Natural killer cell treated with Interleukin-12 subunit alpha and Interleukin-12 subunit beta and Interleukin-15 and Interleukin-18, amount 100 ng/mL, for 72 hours (primary cell): Measurements from ENCODE around the gene SLC6A6. TPM values are rescaled to one million over a fixed set of nuclear protein-coding genes. Genes with fewer than 3 reads are reported as not detected.

ENCODE experiments used
- ATAC-seq, 2 donors: fragments of 150-1000 bp; cut with Tn5 transposase in 1 of 2; sonication (Bioruptor Pico), chemical (Tn5 transposase) in 1 of 2; 2 replicates each; pipeline ENCODE4 v1.10.0; 2021
- DNase-seq: peaks from one replicate; pipeline ENCODE4 v3.0.0; 2022; ENCODE audit warnings: low spot score
- H3K27ac Mint-ChIP-seq, 2 donors: 1 replicate in 1 of 2; 2 replicates in 1 of 2; pipeline ENCODE4 v1.8.0; 2022; ENCODE audit warnings: mixed read lengths in 2 of 2, mild to moderate bottlenecking in 1 of 2, moderate library complexity in 1 of 2
- H3K27me3 Mint-ChIP-seq, 2 donors: 1 replicate in 1 of 2; 2 replicates in 1 of 2; pipeline ENCODE4 v1.8.0; 2022; ENCODE audit warnings: mixed read lengths in 2 of 2
- H3K36me3 Mint-ChIP-seq: one replicate; pipeline ENCODE4 v1.8.0; 2022; ENCODE audit warnings: mixed read lengths
- H3K4me1 Mint-ChIP-seq, 2 donors: 1 replicate in 1 of 2; 2 replicates in 1 of 2; pipeline ENCODE4 v1.8.0; 2022; ENCODE audit warnings: low read depth in 2 of 2, mixed read lengths in 2 of 2, mild to moderate bottlenecking in 1 of 2
- H3K4me3 Mint-ChIP-seq: one replicate; pipeline ENCODE4 v1.8.0; 2022; ENCODE audit warnings: mixed read lengths
- H3K9me3 Mint-ChIP-seq: 2 replicates; pipeline ENCODE4 v1.8.0; 2022; ENCODE audit warnings: mixed read lengths
- total RNA-seq, 2 donors: library from RNA; stranded (reverse); gene quantifications; one replicate each; pipeline ENCODE4 v1.2.3, GENCODE V29; 2022

Gene SLC6A6
- total RNA-seq, 2 donors from 2014 or later = 20.4 to 56.7 TPM

DNA sequence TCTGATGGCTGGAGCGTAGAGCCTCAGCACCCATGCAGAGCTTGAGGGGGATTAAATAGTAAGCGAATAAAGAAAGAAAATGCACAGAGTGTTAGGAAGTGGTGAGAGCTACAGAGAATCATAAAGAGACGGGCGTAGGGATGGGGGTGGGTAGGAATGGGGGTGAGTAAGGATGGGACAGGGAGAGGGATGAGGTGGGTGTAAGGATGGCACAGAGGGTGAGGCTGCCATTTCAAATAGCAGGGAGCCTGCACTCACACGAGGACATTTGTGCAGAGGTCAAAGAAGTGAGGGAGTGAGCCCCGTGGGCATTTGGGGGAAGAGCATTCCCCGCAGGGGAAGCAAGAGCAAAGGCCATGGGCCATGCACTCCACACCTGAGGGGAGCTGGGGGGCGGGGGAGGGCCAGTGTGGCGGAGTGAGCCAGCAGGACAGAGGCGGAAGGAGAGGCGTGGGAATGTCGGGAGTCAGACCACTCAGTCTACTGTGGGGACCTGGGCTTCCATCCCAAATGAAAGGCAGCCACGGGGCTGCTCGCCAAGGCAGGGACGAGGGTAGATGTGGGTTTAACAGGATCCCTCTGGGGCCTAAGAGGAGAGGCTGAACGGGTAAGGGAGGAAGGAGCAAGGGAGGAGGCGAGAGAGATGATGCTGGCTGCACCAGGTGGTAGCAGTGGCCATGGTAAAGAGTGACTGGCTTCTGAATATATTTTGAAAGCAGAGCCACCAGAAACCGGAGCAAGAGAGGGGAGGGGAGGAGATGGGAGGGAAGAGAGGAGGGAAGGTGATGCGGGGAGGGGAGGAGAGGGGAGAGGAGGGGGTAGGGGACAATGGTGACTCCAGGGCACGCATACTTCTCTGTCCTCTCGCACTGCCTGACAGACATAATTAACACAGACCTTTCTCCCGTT is 35.2 kb upstream of the SLC6A6 start:
- no peaks in the 10 kb centered on the region for H3K36me3 Mint-ChIP-seq
- DNase-seq = no peak
- H3K9me3 Mint-ChIP-seq = no peaks in the 10 kb centered on the region
- no peak for ATAC-seq
- no peak overlapping the region for H3K4me3 Mint-ChIP-seq
- H3K27ac Mint-ChIP-seq = no peak overlapping the region
- H3K27me3 Mint-ChIP-seq = peaks cover 8 to 23% of the 10 kb centered on the region in 2 donors
- peaks cover 7 to 8% of the 10 kb centered on the region in 2 donors for H3K4me1 Mint-ChIP-seq

DNA sequence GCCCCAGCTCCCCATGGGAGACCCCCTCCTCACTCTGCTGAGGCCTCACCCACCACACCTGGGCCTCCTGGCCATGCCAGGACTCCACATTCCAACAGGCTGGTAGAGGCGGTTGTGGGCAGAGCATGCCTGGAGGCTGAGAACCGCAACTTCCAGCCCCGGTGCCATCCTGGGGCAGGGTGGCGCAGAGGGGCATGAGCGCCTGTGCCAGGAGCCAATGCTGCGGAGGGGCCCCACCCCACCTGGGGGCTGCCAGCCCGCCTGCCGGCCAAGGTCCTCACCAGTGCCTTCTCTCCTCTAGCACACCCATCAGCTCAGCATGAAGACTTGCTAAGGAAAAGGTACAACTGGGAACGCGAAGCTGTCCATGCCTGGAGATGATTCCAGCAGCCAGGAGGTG is 34.3 kb upstream of the SLC6A6 start:
- H3K9me3 Mint-ChIP-seq = no peaks in the 10 kb centered on the region
- no peaks in the 10 kb centered on the region for H3K36me3 Mint-ChIP-seq
- no peak overlapping the region for H3K4me3 Mint-ChIP-seq
- peak in 1 of 2 donors; percentile 4 for ATAC-seq
- no peak overlapping the region for H3K27ac Mint-ChIP-seq
- peaks cover 7 to 14% of the 10 kb centered on the region in 2 donors for H3K4me1 Mint-ChIP-seq
- peaks cover 15 to 27% of the 10 kb centered on the region in 2 donors for H3K27me3 Mint-ChIP-seq
- no peak for DNase-seq

DNA sequence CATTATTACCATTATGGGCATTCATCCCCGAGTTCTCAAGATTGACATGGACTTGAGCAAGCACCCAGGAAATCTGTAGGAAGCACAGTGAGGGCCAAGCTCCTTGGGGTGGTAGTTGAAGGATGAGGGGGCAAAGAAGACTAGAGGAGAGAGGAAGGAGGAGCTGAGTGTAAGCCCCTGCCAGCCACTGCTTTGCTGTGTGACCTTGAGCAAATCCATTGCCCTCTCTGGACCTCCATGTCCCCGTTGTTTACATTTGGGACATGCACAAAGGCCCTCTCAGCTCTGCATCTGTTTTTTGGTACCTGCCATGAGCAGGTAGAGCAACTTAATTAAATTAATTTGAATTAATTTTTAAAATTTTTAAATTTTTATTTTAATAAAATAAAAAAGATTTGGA is 33.5 kb upstream of the SLC6A6 start:
- H3K36me3 Mint-ChIP-seq = no peaks in the 10 kb centered on the region
- peaks cover 17 to 26% of the 10 kb centered on the region in 2 donors for H3K27me3 Mint-ChIP-seq
- H3K27ac Mint-ChIP-seq = no peak overlapping the region

DNA sequence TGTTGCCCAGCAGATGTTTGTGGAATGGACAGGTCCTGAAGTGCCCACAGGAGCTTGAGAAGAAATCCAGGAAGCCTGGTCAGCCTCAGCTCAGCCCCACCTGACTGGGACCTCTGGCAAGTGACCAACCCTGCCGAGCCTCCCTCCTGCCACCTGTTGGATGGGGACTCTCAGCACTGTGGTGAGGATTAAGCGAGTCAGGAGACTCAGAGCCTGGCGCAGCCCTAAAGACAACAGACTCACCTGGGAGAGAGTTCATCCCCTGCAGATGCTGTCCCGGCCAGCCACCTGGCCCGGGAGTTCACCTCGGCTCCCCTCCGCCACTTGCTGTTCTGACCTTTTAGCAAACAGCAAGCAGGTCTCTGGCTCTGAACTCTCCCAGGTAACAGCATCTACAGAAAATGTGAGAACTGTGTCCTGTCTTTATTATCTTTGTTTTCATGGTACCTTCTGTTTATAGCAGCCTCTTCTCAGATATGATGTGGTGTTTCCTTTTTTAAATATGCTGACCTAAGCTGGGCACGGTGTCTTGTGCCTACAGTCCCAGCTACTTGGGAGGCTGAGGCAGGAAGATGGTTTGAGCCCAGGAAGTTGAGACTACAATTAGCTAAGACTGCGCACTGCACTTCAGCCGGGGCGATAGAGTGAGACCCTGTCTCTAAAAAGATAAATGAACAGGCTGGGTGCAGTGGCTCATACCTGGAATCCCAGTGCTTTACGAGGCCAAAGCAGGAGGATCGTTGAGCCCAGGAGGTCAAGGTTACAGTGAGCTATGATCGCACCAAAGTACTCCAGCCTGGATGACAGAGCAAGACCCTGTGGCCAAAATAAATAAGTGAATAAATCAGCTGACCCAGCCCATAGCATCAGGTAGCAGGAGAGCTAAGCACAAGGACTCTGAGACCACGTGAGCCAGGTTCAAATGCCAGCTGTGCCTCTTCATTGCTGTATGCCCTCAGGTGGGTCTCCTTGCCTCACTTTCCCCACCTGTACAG is 32.4 kb upstream of the SLC6A6 start:
- Mint-ChIP-seq H3K36me3 (no peaks in the 10 kb centered on the region), H3K4me3 (no peak overlapping the region), H3K27ac (no peak overlapping the region), H3K4me1 (peaks cover 12 to 14% of the 10 kb centered on the region in 2 donors), H3K9me3 (no peaks in the 10 kb centered on the region), H3K27me3 (peaks cover 17 to 27% of the 10 kb centered on the region in 2 donors)
- ATAC-seq (no peak), DNase-seq (no peak)

More for the DNA sequence above, 33.5 kb upstream of the SLC6A6 start:
- DNase-seq = no peak
- ATAC-seq = no peak
- Mint-ChIP-seq H3K4me3 (no peak overlapping the region), H3K9me3 (no peaks in the 10 kb centered on the region), H3K4me1 (peaks cover 11 to 14% of the 10 kb centered on the region in 2 donors)

DNA sequence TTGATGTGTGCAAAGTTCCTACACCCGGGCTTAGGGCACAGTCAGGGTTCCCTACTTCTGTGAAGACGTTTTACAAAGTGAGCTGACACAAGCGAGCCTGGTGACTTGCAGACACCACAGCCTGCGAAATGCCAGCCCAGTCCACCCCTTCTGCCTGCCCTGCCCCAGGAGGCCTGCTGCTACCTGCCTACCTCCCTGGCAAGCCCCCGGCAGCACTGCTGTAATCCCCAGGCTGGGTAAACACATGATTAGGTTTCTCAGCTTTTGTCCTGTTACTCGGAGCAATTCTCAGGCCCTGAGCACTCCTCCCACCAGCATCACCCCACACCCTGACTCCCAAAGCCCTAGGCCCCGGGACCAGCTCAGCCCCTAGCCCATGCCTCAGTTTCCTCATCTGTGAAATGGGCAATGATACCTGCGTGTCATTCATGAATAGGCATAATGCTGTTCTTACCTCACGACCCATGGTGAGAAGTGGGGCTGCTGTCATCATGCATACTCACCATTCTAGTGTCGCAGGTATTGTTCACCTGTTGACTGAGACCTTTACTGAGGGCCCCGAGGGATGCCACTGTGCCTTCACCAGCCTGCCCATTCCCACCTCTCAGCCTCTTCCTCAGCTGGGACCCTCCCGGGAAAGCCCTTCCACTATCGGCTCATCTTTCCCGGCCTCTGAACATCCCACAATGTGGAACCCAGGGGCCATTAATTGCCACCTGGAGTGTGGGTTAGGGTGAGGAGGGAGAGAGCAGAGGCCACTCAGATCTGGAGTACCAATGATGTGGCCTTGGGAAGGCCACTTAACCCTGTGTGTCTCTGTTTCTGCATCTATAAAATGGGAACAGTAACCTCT is 31.5 kb upstream of the SLC6A6 start:
- H3K4me1 Mint-ChIP-seq = peaks cover 15 to 18% of the 10 kb centered on the region in 2 donors
- H3K9me3 Mint-ChIP-seq = no peaks in the 10 kb centered on the region
- H3K4me3 Mint-ChIP-seq = no peak overlapping the region
- peak overlapping the region in 1 of 2 donors; percentile 45 for H3K27ac Mint-ChIP-seq
- no peak for DNase-seq
- no peak for ATAC-seq
- no peaks in the 10 kb centered on the region for H3K36me3 Mint-ChIP-seq
- peaks cover 17 to 26% of the 10 kb centered on the region in 2 donors for H3K27me3 Mint-ChIP-seq

DNA sequence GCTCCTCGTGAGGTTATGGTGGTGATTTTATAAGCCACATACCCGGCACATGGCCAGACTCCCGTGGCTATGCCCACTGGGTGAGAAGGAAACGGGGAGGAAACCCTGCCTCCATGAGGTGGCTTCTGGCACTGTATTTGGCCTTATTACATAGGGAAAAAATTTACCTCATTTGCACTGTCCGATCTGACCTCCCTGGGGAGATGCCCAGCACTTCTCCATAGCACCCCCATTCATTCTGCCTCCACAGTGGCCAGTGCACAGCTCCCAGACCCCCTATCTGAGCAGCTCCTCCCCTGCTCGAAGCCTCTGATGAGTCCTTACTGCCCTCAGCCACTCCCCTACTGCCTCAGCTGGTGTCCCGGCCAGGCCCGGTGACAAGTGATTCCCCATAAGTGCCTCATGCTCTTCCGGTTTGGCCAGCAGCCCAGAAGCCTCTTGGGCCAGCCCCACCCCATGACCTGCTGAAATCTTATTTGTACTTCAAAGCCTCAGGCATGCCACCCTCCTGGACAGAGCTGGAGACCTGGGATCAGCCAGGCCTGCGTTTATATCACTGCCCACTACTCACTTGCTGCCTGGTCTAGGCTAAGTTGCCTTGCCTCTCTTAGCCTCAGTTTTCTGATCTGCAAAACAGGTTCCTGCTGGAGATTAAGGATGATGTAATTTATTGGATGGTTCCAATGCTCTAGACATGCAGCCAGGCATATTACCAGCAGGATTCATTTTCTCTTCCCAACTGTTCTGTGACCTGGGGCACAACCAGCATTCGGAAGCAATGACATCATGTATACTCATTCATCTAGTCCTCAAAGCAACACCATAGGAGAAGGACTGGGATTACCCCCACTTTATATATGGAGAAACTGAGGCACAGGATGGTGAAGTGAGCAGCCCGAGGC is 30.6 kb upstream of the SLC6A6 start:
- Mint-ChIP-seq H3K27me3 (peaks cover 10 to 22% of the 10 kb centered on the region in 2 donors), H3K27ac (peak overlapping the region in 1 of 2 donors; percentile 45), H3K4me1 (peaks cover 17 to 20% of the 10 kb centered on the region in 2 donors), H3K36me3 (no peaks in the 10 kb centered on the region), H3K9me3 (no peaks in the 10 kb centered on the region), H3K4me3 (no peak overlapping the region)
- peak in 1 of 2 donors; percentile 41 for ATAC-seq
- DNase-seq = no peak

DNA sequence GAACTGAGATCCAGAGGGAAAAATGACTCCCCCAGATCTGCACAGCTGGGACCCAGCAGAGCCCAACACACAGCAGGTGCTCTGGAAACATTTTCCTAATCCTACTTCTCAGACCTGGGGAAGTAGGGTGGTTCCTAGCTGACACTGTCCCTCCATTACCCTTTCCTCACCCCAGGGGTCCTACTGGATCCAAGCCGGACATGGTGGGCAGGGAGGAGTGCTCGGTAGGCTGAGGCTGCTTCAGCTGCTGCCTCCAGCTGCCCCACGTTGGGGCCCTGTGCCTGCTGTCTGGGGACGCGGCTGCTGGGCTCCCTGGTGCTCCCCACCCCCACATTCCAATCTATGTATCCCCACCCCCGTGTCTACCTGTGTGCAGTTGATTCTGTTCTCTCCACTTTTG is 29.8 kb upstream of the SLC6A6 start:
- H3K36me3 Mint-ChIP-seq = no peaks in the 10 kb centered on the region
- no peak for DNase-seq
- peaks cover 8 to 22% of the 10 kb centered on the region in 2 donors for H3K27me3 Mint-ChIP-seq
- no peak for ATAC-seq
- no peak overlapping the region for H3K4me3 Mint-ChIP-seq
- H3K27ac Mint-ChIP-seq = peak overlapping the region in 1 of 2 donors; percentile 33
- H3K9me3 Mint-ChIP-seq = no peaks in the 10 kb centered on the region
- H3K4me1 Mint-ChIP-seq = peaks cover 24 to 28% of the 10 kb centered on the region in 2 donors

DNA sequence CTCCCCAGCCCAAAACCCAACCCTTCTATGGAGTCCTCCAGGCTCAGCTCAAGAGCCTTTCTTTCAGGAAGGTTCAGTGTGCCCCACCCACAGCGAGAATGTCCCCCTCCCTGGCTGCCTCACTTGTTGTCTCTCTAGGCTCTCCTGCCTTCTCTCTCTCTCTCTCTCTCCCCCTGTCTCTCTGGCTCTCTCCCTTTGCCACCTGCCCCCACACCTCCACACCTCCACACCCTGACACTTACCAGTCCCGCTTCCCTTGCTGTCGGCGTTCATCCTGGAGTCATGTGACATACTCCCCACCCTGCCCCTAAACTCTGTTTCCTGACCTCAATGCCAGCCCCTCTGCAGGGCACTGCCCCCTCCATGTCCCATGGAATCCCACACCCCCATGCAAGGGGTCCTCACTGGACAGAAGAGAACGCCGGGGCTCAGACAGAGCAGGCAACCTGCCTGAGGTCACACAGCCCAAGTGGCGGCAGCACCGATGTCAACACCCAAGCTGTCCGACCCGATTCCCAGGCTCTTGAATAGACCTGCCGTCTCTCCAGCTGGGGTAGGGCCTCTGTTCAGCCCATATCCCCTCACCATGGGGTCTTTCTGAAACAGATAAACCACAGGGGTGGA is 28.5 kb upstream of the SLC6A6 start:
- no peaks in the 10 kb centered on the region for H3K9me3 Mint-ChIP-seq
- no peaks in the 10 kb centered on the region for H3K36me3 Mint-ChIP-seq
- H3K4me1 Mint-ChIP-seq = peaks cover 37 to 41% of the 10 kb centered on the region in 2 donors
- H3K27me3 Mint-ChIP-seq = peaks cover 8 to 18% of the 10 kb centered on the region in 2 donors
- H3K4me3 Mint-ChIP-seq = no peak overlapping the region
- DNase-seq (no peak), ATAC-seq (no peak)
- peak overlapping the region in 1 of 2 donors; percentile 50 for H3K27ac Mint-ChIP-seq

DNA sequence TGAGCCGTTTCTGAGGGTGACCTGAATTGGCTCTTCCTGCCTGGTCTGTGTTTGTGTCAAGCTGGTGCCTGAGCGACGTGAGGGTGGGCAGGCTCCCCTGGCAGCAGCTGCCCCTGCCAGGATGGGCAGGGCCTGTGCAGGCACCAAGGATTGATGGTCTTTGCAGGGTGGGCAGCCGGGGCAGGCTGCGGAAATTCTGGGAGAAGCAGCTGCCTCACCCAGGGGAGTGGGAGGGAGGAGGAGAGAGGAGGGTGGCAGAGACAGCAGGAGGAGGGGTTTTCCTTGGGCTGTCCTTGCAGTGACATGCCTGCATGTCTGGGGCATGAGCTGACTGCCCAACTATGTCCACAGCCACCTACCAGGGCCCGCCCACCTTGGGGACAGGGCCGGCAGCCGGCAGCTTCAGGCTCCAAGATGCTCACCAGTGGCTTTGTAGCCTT is 27.9 kb upstream of the SLC6A6 start:
- H3K4me1 Mint-ChIP-seq = peaks cover 38 to 45% of the 10 kb centered on the region in 2 donors
- peaks cover 8 to 20% of the 10 kb centered on the region in 2 donors for H3K27me3 Mint-ChIP-seq
- no peaks in the 10 kb centered on the region for H3K9me3 Mint-ChIP-seq
- H3K4me3 Mint-ChIP-seq = no peak overlapping the region
- no peaks in the 10 kb centered on the region for H3K36me3 Mint-ChIP-seq
- DNase-seq (no peak), ATAC-seq (no peak)
- H3K27ac Mint-ChIP-seq = peak overlapping the region in 1 of 2 donors; percentile 50

DNA sequence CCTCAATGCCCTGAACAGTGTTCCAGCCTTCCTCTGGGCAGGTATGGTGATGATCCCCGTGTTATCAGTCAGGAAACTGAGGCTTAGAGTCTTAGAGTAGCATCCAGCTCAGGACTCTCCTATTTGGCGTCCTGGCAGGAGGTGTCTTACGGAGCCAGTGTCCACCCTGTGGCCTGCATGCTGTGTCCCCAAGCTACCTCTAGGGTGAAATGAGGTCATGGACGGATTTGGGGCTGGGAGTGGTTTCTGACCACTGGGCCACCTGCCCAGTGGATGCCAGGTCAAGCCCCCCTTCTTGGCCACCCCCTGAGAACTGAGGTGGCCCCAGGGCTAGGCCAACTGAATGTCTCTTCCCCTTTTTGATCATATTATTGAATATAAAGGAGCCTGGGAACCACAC is 27.2 kb upstream of the SLC6A6 start:
- H3K4me1 Mint-ChIP-seq = peaks cover 38 to 45% of the 10 kb centered on the region in 2 donors
- H3K9me3 Mint-ChIP-seq = no peaks in the 10 kb centered on the region
- DNase-seq (no peak), ATAC-seq (no peak)
- H3K4me3 Mint-ChIP-seq = no peak overlapping the region
- H3K27me3 Mint-ChIP-seq = peaks cover 8 to 20% of the 10 kb centered on the region in 2 donors
- peak overlapping the region in 1 of 2 donors; percentile 8 for H3K27ac Mint-ChIP-seq
- no peaks in the 10 kb centered on the region for H3K36me3 Mint-ChIP-seq

DNA sequence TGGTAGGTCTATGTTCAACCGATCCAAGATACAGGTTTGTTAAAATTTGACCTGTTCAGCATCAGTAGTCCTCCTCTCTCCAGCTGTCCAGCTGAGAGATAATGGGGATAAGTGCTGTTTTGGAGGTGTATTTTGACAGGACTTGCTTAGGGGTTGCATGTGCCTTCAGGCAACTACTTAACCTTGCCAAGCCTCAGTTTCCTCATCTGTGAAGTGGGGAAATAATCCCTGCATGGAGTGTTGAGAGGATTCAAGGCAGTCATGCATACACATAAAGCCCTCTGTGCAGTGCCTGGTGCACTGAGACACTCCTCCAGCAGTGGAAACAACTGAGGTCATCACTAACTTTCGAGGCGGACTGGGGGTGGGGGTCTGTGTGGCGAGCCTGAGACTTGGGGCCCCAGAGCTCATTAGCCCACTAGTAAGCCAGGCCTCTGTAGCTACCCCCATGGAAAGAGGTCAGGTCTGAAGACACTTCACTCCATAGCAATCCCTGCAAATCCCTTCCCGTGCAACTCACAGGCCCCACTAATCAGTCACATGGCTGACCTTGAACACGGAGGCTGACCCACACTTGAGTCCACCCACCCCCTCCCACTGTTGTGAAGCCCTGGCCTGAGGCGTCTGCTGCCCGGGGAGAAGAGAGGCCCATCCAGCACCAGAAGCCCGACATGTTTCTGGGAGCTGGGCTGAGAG is 25.9 kb upstream of the SLC6A6 start:
- H3K27me3 Mint-ChIP-seq = peaks cover 9 to 22% of the 10 kb centered on the region in 2 donors
- peaks cover 41 to 44% of the 10 kb centered on the region in 2 donors for H3K4me1 Mint-ChIP-seq
- no peaks in the 10 kb centered on the region for H3K9me3 Mint-ChIP-seq
- H3K4me3 Mint-ChIP-seq = no peak overlapping the region
- no peak for ATAC-seq
- DNase-seq = no peak
- H3K27ac Mint-ChIP-seq = peak overlapping the region in 1 of 2 donors; percentile 67
- H3K36me3 Mint-ChIP-seq = no peaks in the 10 kb centered on the region
